ENCODE data around the gene CDC14B.
A peak's percentile ranks its signal among the peaks of the same experiment; 100 is the strongest.

CDC14B gene

GRCh38 chr9:96486386-96487028 is 133.1 kb downstream of the CDC14B start:
- peaks cover 14% of the 10 kb centered on the region for H3K4me1 ChIP-seq (ENCODE audit: control insufficient read depth, insufficient read depth, low read length)
- H3K36me3 ChIP-seq (ENCODE audit: insufficient read depth, low read length) = peaks cover 49% of the 10 kb centered on the region
- no peak overlapping the region for H3K4me3 ChIP-seq (ENCODE audit: low read length)
- H3K27me3 ChIP-seq (ENCODE audit: control insufficient read depth, insufficient read depth, low read length) = no peaks in the 10 kb centered on the region
- H3K4me2 ChIP-seq (ENCODE audit: low read length) = peak overlapping the region; percentile 33
- no peaks in the 10 kb centered on the region for H3K9me3 ChIP-seq (replicated peaks; ENCODE audit: low read length)
- H3K9ac ChIP-seq (ENCODE audit: low read depth, low read length) = no peak overlapping the region

GRCh38 chr9:96485280-96485679 is 134.4 kb downstream of the CDC14B start:
- Histone ChIP-seq H3K4me2 (ENCODE audit: low read length) (no peak overlapping the region), H3K9ac (ENCODE audit: low read depth, low read length) (no peak overlapping the region), H3K4me3 (ENCODE audit: low read length) (no peak overlapping the region), H3K36me3 (ENCODE audit: insufficient read depth, low read length) (peaks cover 37% of the 10 kb centered on the region), H3K4me1 (ENCODE audit: control insufficient read depth, insufficient read depth, low read length) (peaks cover 10% of the 10 kb centered on the region), H3K9me3 (replicated peaks; ENCODE audit: low read length) (no peaks in the 10 kb centered on the region), H3K27me3 (ENCODE audit: control insufficient read depth, insufficient read depth, low read length) (no peaks in the 10 kb centered on the region)

- Histone ChIP-seq H3K4me1 (ENCODE audit: control insufficient read depth, insufficient read depth, low read length) (peaks cover 10% of the 10 kb centered on the region), H3K36me3 (ENCODE audit: insufficient read depth, low read length) (peaks cover 29% of the 10 kb centered on the region), H3K27me3 (ENCODE audit: control insufficient read depth, insufficient read depth, low read length) (no peaks in the 10 kb centered on the region), H3K9ac (ENCODE audit: low read depth, low read length) (no peak overlapping the region), H3K4me3 (ENCODE audit: low read length) (no peak overlapping the region), H3K9me3 (replicated peaks; ENCODE audit: low read length) (no peaks in the 10 kb centered on the region), H3K4me2 (ENCODE audit: low read length) (no peak overlapping the region)
Observed at GRCh38 chr9:96484521-96484931, 135.1 kb downstream of the CDC14B start.

- no peak overlapping the region for H3K9ac ChIP-seq (ENCODE audit: low read depth, low read length)
- H3K4me3 ChIP-seq (ENCODE audit: low read length) = no peak overlapping the region
- H3K36me3 ChIP-seq (ENCODE audit: insufficient read depth, low read length) = peaks cover 23% of the 10 kb centered on the region
- no peaks in the 10 kb centered on the region for H3K9me3 ChIP-seq (replicated peaks; ENCODE audit: low read length)
- peaks cover 12% of the 10 kb centered on the region for H3K4me1 ChIP-seq (ENCODE audit: control insufficient read depth, insufficient read depth, low read length)
- H3K27me3 ChIP-seq (ENCODE audit: control insufficient read depth, insufficient read depth, low read length) = no peaks in the 10 kb centered on the region
- no peak overlapping the region for H3K4me2 ChIP-seq (ENCODE audit: low read length)
Observed at GRCh38 chr9:96483733-96484390, 135.8 kb downstream of the CDC14B start.

- H3K9me3 ChIP-seq (replicated peaks; ENCODE audit: low read length) = no peaks in the 10 kb centered on the region
- no peak overlapping the region for H3K9ac ChIP-seq (ENCODE audit: low read depth, low read length)
- H3K4me1 ChIP-seq (ENCODE audit: control insufficient read depth, insufficient read depth, low read length) = peaks cover 16% of the 10 kb centered on the region
- H3K4me2 ChIP-seq (ENCODE audit: low read length) = no peak overlapping the region
- H3K27me3 ChIP-seq (ENCODE audit: control insufficient read depth, insufficient read depth, low read length) = no peaks in the 10 kb centered on the region
- H3K4me3 ChIP-seq (ENCODE audit: low read length) = no peak overlapping the region
- H3K36me3 ChIP-seq (ENCODE audit: insufficient read depth, low read length) = peaks cover 16% of the 10 kb centered on the region
Observed at GRCh38 chr9:96483197-96483596, 136.4 kb downstream of the CDC14B start.

GRCh38 chr9:96482476-96482875 is 137.2 kb downstream of the CDC14B start:
- no peaks in the 10 kb centered on the region for H3K9me3 ChIP-seq (replicated peaks; ENCODE audit: low read length)
- no peak overlapping the region for H3K9ac ChIP-seq (ENCODE audit: low read depth, low read length)
- H3K4me3 ChIP-seq (ENCODE audit: low read length) = no peak overlapping the region
- H3K4me1 ChIP-seq (ENCODE audit: control insufficient read depth, insufficient read depth, low read length) = peaks cover 16% of the 10 kb centered on the region
- H3K27me3 ChIP-seq (ENCODE audit: control insufficient read depth, insufficient read depth, low read length) = no peaks in the 10 kb centered on the region
- H3K36me3 ChIP-seq (ENCODE audit: insufficient read depth, low read length) = peaks cover 11% of the 10 kb centered on the region
- no peak overlapping the region for H3K4me2 ChIP-seq (ENCODE audit: low read length)

- Histone ChIP-seq H3K4me2 (ENCODE audit: low read length) (no peak overlapping the region), H3K4me1 (ENCODE audit: control insufficient read depth, insufficient read depth, low read length) (peaks cover 9% of the 10 kb centered on the region), H3K27me3 (ENCODE audit: control insufficient read depth, insufficient read depth, low read length) (no peaks in the 10 kb centered on the region), H3K36me3 (ENCODE audit: insufficient read depth, low read length) (peaks cover 15% of the 10 kb centered on the region), H3K9me3 (replicated peaks; ENCODE audit: low read length) (no peaks in the 10 kb centered on the region), H3K4me3 (ENCODE audit: low read length) (no peak overlapping the region), H3K9ac (ENCODE audit: low read depth, low read length) (no peak overlapping the region)
Observed at GRCh38 chr9:96480736-96481135, 138.9 kb downstream of the CDC14B start.

- peaks cover 22% of the 10 kb centered on the region for H3K36me3 ChIP-seq (ENCODE audit: insufficient read depth, low read length)
- no peak overlapping the region for H3K4me3 ChIP-seq (ENCODE audit: low read length)
- H3K4me1 ChIP-seq (ENCODE audit: control insufficient read depth, insufficient read depth, low read length) = peaks cover 9% of the 10 kb centered on the region
- H3K9me3 ChIP-seq (replicated peaks; ENCODE audit: low read length) = no peaks in the 10 kb centered on the region
- H3K9ac ChIP-seq (ENCODE audit: low read depth, low read length) = no peak overlapping the region
- H3K4me2 ChIP-seq (ENCODE audit: low read length) = no peak overlapping the region
- no peaks in the 10 kb centered on the region for H3K27me3 ChIP-seq (ENCODE audit: control insufficient read depth, insufficient read depth, low read length)
Observed at GRCh38 chr9:96478829-96479371, 140.7 kb downstream of the CDC14B start.

- Histone ChIP-seq H3K36me3 (ENCODE audit: insufficient read depth, low read length) (peaks cover 30% of the 10 kb centered on the region), H3K4me1 (ENCODE audit: control insufficient read depth, insufficient read depth, low read length) (peaks cover 9% of the 10 kb centered on the region), H3K27me3 (ENCODE audit: control insufficient read depth, insufficient read depth, low read length) (no peaks in the 10 kb centered on the region), H3K9ac (ENCODE audit: low read depth, low read length) (no peak overlapping the region), H3K4me3 (ENCODE audit: low read length) (no peak overlapping the region), H3K4me2 (ENCODE audit: low read length) (no peak overlapping the region), H3K9me3 (replicated peaks; ENCODE audit: low read length) (no peaks in the 10 kb centered on the region)
Observed at GRCh38 chr9:96476591-96476990, 143.1 kb downstream of the CDC14B start.

- H3K36me3 ChIP-seq (ENCODE audit: insufficient read depth, low read length) = peaks cover 30% of the 10 kb centered on the region
- peaks cover 9% of the 10 kb centered on the region for H3K4me1 ChIP-seq (ENCODE audit: control insufficient read depth, insufficient read depth, low read length)
- H3K9me3 ChIP-seq (replicated peaks; ENCODE audit: low read length) = no peaks in the 10 kb centered on the region
- H3K4me2 ChIP-seq (ENCODE audit: low read length) = no peak overlapping the region
- no peak overlapping the region for H3K9ac ChIP-seq (ENCODE audit: low read depth, low read length)
- no peak overlapping the region for H3K4me3 ChIP-seq (ENCODE audit: low read length)
- H3K27me3 ChIP-seq (ENCODE audit: control insufficient read depth, insufficient read depth, low read length) = no peaks in the 10 kb centered on the region
Observed at GRCh38 chr9:96476013-96476412, 143.6 kb downstream of the CDC14B start.

- H3K9me3 ChIP-seq (replicated peaks; ENCODE audit: low read length) = no peaks in the 10 kb centered on the region
- H3K4me3 ChIP-seq (ENCODE audit: low read length) = no peak overlapping the region
- H3K36me3 ChIP-seq (ENCODE audit: insufficient read depth, low read length) = peaks cover 12% of the 10 kb centered on the region
- H3K4me2 ChIP-seq (ENCODE audit: low read length) = no peak overlapping the region
- no peak overlapping the region for H3K9ac ChIP-seq (ENCODE audit: low read depth, low read length)
- no peaks in the 10 kb centered on the region for H3K4me1 ChIP-seq (ENCODE audit: control insufficient read depth, insufficient read depth, low read length)
- H3K27me3 ChIP-seq (ENCODE audit: control insufficient read depth, insufficient read depth, low read length) = no peaks in the 10 kb centered on the region
Observed at GRCh38 chr9:96467784-96468183, 151.9 kb downstream of the CDC14B start.

- Histone ChIP-seq H3K4me3 (ENCODE audit: low read length) (no peak overlapping the region), H3K4me1 (ENCODE audit: control insufficient read depth, insufficient read depth, low read length) (no peaks in the 10 kb centered on the region), H3K4me2 (ENCODE audit: low read length) (no peak overlapping the region), H3K36me3 (ENCODE audit: insufficient read depth, low read length) (peaks cover 3% of the 10 kb centered on the region), H3K27me3 (ENCODE audit: control insufficient read depth, insufficient read depth, low read length) (no peaks in the 10 kb centered on the region), H3K9ac (ENCODE audit: low read depth, low read length) (no peak overlapping the region), H3K9me3 (replicated peaks; ENCODE audit: low read length) (no peaks in the 10 kb centered on the region)
Observed at GRCh38 chr9:96464426-96464825, 155.2 kb downstream of the CDC14B start.
